Activated CD8-positive, alpha-beta memory T cell treated with anti-CD3 and anti-CD28 coated beads for 4 hours (primary cell): ENCODE measurements around the gene SOX6.
"Not testable (repeated sequence)": the region's sequence is repeated elsewhere in the genome, so short reads cannot be mapped to it uniquely, and the experiment has no call there.

ENCODE experiments used
- DNase-seq, 2 donors: peaks; one replicate each; pipeline ENCODE4 v3.0.0-alpha.2; 2020; ENCODE audit warnings: low read depth in 2 of 2

SOX6 gene

DNA sequence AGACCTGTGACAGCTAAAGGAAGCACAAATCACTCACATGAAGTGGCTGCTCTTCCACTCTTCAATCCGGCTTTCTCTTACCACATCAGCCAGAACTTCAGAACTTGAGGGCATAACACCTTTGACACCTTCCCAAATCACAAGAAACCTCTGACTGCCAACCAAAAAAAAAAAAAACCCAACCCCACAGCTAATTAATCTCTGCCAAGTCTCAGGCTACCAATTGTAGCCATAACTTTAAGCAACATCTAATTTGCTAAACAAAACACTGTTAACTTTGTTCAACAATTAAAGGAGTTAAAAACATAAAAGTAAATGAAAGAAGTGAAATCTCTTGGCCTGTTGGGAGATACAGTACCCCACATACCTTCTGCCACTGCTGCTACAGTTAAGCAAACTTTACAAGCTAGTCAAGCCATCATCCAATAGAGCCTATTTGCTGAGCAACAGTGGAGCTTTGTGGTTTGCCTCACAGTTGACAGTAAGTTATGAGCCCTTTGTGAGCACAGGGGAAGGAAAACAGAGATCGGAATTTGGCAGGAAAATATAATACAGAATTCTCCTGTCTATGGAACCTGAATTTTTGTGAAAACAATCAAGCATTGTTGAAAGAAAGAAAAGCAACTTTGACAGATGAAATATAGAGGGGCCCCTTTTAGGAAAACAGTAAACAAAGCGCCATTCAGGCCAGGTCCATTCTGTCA lies at the start of gene SOX6:
TSS of gene SOX6 (minus strand) at position 490 of the 704 bp plus-strand sequence. CDS start 15,298 bp downstream, outside the sequence.
- DNase-seq, result no peak

DNA sequence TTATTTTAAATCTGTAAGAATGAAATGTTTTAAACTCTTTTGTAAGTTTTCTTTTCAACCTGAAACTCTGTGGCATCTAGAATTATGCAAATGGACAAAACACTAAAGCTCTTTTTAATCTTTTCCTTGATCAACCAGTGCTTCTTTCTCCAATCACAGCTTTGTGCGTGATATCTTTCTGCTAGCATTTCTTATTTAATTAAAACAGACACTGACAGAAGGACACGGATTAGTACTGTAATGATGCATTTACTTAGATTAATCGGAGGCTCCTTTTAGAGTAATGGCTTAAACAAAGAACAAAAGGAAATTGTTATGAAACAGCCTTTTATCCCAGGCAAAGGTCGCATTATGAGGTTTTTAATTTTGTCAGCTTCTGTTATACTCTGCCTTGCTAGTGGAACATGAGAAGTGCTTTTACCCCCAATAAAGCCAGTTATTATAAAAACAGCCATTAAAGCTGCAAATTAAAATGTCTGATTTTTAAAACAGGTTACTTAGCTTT lies 48.5 kb upstream of the SOX6 start:
- DNase-seq, result no peak

DNA sequence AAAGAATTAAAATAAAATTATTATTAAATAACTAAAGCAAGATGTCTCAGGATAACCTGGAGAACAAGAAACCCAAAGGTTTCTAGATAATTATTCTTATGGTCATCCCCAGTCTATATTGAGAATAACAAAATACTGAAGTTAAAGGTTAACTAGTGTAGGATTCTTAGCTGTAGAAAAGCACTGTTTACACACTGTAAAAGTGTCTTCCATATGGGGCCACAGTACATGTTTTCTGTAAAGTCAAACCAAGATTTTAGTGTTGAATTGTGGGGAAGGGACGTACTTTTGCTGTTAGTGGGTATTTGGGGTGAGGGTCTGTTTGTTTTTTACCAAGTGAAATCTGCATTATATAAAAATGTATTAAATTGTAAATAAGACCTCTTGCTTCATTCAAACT lies 47.5 kb upstream of the SOX6 start:
- no peak for DNase-seq

DNA sequence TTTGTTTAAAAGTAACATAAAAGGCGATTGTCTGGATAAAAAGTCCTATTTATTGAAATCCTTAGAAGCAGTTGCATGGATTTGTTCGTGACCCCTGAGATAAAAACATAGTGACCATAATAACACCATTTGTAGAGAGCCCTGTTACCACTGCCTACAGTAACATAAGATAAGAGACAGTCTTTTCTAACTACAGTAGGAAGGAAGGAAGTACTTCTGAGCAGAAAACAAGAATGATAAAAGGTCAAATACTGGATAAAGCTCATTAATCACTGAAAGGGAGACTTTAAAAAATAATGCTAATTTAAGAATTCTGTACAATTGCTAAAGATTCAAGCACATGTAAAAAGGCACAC lies 47.1 kb upstream of the SOX6 start:
- no peak for DNase-seq

DNA sequence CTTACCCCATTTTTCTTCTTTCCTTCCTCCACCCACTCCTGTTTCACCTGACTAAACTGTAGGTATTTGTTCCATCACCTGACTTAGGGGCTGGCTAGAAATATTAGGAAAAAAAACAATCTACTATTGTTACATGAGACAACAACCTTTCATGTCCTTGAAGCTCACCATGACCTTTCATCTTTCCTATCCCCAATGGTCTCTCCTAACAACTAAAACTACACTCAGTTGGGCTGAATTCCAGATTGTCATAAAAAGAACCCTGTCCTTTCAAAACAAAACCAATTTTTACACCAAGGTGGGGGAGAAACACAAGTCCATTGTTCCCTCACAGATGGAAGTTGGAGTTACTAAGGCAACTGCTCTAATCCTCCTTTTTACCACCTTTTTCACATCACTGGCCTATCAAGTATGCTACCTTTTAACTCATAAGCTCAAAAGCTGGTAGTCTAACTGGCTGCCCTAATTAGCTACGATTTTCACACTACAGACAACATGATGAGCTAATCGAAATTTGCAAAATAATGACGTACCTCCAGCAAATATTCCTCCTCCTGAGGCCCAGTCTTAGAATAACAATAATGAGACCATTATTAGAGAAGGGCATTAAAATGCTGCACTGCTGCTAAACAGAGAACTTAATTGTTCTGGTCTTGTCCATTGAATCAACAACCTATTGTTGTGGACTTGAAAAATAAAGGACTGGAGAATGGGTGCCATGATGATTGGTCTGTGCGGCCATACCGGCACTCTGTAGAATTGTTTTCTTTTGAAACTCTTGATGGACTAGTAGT lies 46.5 kb upstream of the SOX6 start:
- DNase-seq, result no peak

DNA sequence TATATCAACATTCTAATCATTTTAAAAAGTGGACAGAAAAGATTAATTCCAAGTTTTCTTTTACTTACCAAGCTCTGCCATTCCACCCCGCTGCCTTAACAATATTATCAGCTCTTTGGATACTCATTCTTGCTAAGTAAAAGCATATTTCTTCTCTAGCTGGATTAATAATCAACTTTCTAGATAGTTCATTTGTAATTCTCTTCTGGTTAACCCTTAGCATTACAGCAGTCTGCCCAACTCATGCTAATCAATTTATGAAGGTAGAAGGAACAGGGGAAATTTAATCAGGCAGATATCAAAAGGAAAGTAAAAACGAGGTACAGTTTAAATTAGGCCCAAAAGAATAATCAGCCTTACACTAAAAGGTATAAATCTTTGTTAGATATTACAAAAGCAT lies 41.0 kb upstream of the SOX6 start:
- DNase-seq, result no peak

DNA sequence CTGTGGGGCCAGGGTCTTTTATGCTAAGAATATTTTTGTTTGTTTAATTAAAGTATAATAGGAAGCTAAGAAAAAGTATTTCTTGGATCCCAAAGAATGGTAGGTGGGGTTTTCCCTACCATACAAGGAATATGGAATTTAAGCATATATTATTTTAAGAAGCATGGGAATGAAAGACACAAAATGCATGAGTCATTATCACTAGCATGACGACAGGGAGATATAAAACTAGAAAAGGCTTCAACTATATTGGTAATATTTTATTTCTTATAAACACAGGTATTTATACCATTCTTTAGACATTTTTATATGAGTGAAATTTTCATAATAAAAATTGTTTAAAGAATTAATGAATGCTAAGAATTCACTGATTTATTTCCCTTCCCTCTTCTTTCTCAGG lies 39.3 kb upstream of the SOX6 start:
- DNase-seq, result no peak

DNA sequence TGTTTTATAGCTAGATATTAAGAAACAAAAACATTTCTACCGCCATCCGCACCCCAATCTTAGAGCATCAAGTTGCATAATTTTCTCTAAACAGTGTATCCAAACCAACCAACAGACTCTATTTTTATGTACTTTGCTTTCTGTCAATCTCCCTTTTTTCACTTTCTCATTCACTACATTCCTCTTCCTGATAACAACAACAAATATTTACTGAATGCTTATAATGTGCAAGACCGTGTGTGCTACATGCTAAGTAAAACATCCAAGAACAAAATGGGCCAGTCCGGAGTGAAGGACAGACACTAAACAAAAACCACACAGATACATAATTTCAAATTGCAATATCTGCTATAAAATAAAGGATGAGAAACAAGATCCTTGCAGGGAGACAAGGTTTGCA lies 38.6 kb upstream of the SOX6 start:
- no peak for DNase-seq

DNA sequence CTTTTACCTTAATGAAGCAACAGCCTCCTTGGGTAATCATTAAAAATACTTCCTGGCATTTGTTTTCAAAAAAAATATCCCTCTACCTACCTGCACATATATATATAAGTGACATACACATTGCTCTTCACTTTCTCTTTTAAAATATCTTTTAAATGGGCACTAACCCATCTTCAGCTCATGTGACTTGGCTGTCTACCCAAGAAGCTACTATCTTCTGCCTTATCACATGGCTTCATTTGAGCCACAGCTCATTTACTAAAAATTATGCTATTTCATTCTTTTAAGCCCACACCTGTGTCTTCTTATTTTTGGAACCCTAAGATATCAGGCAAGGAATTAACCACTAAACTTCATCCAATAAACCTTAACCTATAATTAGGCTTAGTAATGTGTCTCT lies 37.0 kb upstream of the SOX6 start:
- DNase-seq, result no peak

DNA sequence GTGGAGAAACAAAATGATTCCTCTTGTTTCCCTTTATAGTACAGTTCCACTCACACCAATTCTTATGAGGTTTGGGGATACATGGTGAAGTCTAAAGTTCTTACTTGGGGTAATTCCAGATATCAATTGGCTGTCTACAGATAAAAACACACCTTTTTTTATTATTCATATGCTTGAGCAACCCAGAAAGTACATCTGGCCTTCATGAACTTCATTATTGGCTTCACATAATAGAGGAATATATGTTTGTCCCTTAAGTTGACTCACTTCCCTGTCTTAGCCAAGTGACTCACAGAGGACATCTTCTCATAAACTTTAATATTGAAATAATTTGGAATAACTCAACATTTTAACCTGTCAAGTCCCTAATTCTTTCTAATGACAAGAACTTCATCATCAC lies 36.3 kb upstream of the SOX6 start:
- no peak for DNase-seq

DNA sequence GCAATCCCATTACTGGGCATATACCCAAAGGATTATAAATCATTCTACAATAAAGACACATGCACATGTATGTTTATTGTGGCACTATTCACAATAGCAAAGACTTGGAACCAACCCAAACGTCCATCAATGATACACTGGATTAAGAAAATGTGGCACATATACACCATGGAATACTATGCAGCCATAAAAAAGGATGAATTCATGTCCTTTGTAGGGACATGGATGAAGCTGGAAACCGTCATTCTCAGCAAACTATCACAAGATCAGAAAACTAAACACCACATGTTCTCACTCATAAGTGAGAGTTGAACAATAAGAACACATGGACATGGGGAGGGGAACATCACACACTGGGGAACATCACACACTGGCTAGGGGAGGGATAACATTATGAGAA lies 34.5 kb upstream of the SOX6 start:
- not testable (repeated sequence) for DNase-seq

DNA sequence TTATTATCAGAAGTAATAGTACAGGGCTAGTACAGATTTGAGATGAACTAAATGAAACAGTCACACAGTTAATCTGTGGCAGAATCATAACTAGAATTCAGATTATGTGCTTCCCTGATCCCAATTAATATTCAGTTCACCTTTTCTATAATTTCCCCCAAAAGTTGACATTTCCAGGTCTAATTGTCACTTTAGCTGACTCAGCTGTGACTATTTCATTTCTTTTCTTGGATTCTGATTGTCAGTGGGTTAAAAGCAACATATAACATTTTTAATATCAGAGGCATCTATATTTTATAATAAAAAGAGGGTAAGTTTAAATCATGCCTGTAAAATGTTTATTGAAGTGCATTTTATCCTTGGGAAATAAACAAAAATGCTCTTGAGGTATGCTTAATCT lies 28.8 kb upstream of the SOX6 start:
- DNase-seq, result no peak

DNA sequence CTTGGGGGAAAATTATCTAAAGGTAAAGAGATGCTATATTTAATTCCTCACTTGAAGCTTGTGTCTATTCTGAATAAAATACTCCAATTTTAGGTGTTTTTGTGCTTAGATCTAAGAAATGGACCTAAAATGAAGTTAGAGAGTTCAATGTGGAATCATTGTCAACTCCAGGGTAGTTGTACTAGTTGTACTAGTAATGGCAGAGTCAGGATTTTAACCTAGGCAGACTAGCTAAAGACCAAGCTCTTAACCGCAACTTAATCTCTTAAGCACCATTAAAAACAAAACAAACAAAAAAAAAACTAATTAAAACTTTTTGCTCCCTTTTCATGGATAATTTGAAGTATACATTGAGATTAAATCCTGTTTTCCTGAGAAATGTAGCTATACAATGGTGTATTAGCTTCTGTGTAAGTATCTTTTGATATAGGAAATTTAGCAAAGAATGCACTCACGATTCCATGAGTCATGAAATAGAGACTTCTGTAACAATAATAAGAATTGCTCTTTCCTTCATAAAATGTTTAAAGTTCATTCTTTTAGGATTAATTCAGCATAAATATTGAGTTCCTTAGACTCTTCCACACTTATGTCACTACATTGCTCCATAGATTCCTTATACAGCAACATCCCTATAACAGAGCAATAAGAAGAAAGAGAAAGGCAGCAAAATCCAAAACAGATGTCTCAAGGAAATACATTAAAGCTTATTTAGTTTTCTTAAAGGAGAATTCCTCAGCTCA lies 26.5 kb upstream of the SOX6 start:
- no peak for DNase-seq

DNA sequence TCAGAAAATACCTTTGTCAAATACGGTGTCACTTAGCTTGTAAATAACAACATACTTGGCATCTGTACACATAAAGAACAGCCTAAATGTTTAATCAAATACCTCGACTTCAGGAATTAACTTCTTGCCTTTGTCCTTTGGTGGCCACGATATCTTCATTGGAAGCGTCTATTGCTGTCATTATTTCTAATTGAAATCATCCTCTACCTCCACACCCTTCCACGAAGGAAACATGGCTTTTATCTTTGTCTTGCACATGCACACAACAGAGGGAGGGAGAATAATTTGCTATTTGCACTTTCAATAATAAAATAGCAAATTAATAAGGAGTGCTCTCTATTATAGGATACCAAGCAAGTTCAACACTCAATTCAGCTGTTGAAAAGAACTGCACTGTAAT lies 25.8 kb upstream of the SOX6 start:
- DNase-seq, result no peak

DNA sequence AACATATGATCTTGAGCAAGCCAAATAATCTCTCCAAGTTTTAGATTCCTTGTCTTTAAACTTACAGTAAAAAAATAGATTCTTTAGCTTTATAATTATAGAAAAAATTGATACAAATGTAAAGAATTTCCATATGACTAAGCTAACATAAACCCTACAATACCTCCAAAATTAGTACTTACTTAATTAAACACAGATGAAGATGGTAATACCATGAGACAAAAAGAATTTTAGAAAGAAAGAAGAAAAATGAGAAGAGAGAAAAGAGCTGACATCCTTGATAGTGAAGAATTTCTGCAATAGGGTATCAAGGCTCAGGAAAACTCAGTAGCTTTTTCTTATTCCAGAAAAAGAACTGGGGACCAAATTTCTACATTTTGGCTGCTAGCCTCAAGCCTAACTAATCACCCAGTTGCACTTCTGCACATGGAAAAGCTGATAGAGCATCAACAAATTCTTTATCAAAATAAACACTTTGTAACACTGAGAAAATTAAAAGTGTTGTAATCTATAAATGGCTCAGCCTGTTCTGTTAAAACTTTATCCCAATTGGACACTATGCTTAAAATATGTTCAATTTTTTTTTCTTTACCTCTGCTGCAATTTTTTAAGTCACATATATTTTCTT lies 24.7 kb upstream of the SOX6 start:
- DNase-seq, result no peak

DNA sequence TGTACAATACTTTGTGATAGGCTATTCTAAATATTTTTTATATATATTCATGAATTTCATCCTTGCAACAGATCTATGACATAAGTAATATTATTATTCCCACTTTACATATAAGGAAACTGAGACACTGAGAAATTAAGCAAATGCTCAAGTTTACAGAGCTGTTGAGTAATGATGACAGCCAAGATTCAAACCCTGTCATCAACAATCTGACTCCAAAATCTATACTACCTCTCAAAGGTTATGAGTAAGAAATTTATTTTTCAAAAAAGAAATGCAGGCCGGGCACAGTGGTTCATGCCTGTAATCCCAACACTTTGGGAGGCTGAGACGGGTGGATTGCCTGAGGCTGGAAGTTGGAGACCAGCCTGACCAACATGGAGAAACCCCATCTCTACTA lies 22.6 kb upstream of the SOX6 start:
- DNase-seq, result no peak

DNA sequence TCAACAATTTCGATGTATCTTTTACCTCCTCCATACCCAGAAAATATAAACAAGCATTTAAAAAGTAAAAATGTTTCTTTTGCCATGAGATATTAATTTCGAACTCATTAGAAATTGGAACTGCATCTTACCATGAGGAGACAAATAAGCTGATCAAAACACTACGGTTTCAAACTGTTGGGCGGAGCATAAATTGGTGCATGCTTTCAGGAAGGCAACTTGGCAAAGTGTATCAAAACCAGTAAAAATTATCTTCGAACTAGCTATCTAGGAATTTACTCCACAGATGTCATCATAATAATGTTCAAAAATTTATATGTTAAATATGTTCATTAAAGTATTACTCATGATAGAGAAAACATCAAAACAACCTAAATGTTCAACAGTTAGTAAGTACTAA lies 21.4 kb upstream of the SOX6 start:
- DNase-seq, result no peak

DNA sequence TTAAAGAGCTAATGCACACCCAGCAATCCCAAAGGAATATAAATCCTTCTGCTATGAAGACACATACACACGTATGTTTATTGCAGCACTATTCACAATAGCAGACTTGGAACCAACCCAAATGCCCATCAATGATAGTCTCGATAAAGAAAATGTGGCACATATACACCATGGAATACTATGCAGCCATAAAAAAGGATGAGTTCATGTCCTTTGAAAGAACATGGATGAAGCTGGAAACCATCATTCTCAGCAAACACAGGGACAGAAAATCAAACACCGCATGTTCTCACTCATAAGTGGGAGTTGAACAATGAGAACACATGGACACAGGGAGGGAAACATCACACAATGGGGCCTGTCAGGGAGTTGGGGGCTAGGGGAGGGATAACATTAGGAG lies 19.3 kb upstream of the SOX6 start:
- not testable (repeated sequence) for DNase-seq

DNA sequence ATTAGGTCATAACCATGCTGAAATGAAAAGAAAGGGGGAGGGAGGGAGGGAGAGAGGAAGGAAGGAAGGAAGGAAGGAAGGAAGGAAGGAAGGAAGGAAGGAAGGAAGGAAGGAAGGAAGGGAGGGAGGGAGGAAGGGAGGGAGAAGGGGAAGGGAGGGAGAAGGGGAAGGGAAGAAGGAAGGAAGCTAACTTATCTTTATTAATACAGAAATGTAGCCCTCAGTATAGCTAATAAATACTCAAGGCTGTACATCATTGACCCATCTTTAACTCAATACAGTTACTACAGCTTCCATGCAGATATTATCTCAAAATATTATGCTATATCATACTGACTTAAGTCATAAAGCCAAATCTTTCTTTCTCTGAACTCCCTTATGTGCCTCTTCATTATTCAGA lies 17.4 kb upstream of the SOX6 start:
- no peak for DNase-seq

DNA sequence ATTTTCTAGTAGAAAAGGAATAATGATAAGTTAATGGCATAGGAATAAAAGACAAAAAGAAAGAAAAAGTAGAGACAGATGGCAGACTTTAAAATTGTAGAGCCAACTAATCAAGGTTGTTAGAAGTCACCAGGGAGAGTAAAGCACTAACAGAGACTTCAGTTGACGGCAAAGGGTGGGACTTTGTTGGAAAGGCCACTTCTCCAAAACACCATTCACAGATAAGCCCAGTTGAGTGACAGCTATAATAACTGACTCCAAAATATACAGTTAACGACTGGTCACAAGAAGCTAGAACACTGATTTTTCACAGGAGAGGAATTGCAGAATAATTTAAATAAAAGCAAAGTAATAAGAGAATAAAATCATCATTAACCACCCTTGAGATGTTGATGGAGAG lies 16.0 kb upstream of the SOX6 start:
- no peak for DNase-seq

DNA sequence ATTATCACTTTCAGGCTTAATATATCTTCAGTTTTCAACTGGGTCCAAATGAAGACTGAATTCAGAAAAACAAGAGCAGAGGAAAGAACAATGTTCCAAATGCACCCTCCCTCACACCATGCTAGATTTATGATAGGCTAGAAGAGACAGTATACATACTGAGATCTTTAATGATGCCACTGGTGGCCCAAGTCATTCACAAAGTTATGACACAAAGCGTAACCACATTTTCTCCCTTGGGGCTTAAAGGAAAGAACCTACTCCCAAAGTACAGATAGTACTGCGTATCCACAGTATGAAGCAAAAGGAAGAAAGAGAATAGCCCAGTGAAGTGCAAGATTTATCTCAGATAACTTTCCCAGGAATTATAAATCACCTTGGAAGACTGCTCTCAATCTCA lies 10.9 kb upstream of the SOX6 start:
- no peak for DNase-seq

DNA sequence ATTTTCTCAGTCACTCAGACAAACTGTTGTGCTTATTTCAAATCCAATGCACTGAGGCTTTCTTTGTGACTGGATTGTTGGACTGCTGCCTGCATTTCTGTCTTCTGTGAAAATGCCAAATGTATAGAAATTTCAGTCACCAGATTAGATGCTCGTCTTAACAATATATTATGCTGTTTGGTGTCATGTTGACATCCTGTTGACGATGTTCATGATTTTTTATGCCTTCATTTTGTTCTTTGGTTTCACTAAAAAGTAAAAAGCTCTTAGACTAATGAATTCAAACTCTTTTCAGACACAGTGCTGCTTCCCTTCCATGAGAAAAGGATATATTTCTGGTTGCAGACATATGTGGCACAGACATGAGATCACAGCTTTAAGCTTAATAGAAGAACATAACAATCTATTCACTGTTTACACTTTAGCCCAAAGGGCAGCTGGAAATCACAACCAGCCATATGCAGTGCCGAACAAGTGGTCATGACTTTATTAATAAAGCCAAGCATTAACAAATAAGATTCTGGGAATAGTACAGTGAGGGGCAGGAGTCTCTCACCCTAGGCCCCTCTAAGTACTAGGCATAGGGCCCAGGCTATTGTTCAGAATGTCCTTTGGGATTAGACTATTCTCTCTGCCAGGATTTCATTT lies 9.4 kb upstream of the SOX6 start:
- no peak for DNase-seq
